Aorta (tissue), 5 donors: Measurements from ENCODE around the gene EIF2D. TPM values are rescaled to one million over a fixed set of nuclear protein-coding genes. Genes with fewer than 3 reads are reported as not detected.

ENCODE experiments used
- ATAC-seq: fragments of 200-7000 bp; cut with Tn5 transposase; one replicate; pipeline ENCODE4 v1.9.1; 2022; ENCODE audit warnings: moderate library complexity; ENCODE audit not compliant: low FRiP score
- DNase-seq, 2 donors: peaks; one replicate each; pipeline ENCODE4 v3.0.0-alpha.2; 2020
- H3K27ac ChIP-seq, 2 donors: one replicate each; pipeline ENCODE4 v1.5.1; 2013; ENCODE audit warnings: low read length in 2 of 2, mild to moderate bottlenecking in 2 of 2, moderate library complexity in 2 of 2, control low read depth in 1 of 2, inconsistent platforms in 1 of 2, low read depth in 1 of 2
- H3K27me3 ChIP-seq, 2 donors: one replicate each; pipeline ENCODE4 v1.6.1; 2013; ENCODE audit warnings: control low read depth in 1 of 2, low read length in 1 of 2, mild to moderate bottlenecking in 1 of 2, moderate library complexity in 1 of 2; ENCODE audit not compliant: insufficient read depth in 2 of 2, control insufficient read depth in 1 of 2
- H3K36me3 ChIP-seq, 2 donors: one replicate each; pipeline ENCODE4 v1.6.1; 2013; ENCODE audit warnings: control low read depth in 1 of 2, low read length in 1 of 2, mild to moderate bottlenecking in 1 of 2; ENCODE audit not compliant: insufficient read depth in 2 of 2, control insufficient read depth in 1 of 2
- H3K4me1 ChIP-seq, 2 donors: one replicate each; pipeline ENCODE4 v1.6.1; 2013; ENCODE audit warnings: low read length in 2 of 2, control low read depth in 1 of 2, mild to moderate bottlenecking in 1 of 2, moderate library complexity in 1 of 2; ENCODE audit not compliant: insufficient read depth in 2 of 2, control insufficient read depth in 1 of 2
- H3K4me3 ChIP-seq, 2 donors: one replicate each; pipeline ENCODE4 v1.5.1; 2013; ENCODE audit warnings: low read length in 2 of 2, control low read depth in 1 of 2, mild to moderate bottlenecking in 1 of 2
- H3K9me3 ChIP-seq: one replicate; pipeline ENCODE4 v1.6.1; 2013; ENCODE audit warnings: mild to moderate bottlenecking, low read length; ENCODE audit not compliant: control insufficient read depth
- WGBS, 2 donors: extraction: QIAGEN DNeasy Blood & Tissue Kit; methylation state at CpG; one replicate each; pipeline ENCODE4 v1.1.7; 2013; 5-methylcytosine and 5-hydroxymethylcytosine counted together
- intact Hi-C, 2 donors: fragments of 100-400 bp; cut with DNase I; formaldehyde crosslinking; loops; one replicate each; pipeline versions ENCODE4 v1.14.2 to v1.15.0; 2022
- polyA plus RNA-seq, 2 donors: library from polyadenylated mRNA; stranded (reverse); fragments of 200-250 nt; gene quantifications; one replicate each; pipeline ENCODE4 v1.2.3, GENCODE V29; 2013
- total RNA-seq, 2 donors: library from RNA; stranded (reverse); fragmentation: NEBNext Ultra II Directional; extraction: Animal tissue kit (Norgen Biotek cat#: 25700); gene quantifications; one replicate each; pipeline ENCODE4 v1.2.1, GENCODE V29; 2021
- donor health status: healthy with polysubstance abuse.
- donor health status: Bipolar disorder and iron deficiency.
- donor health status: DM: no; HTN: no; CAD: no.
- donor health status: DM: no; HTN: no; CAD: no.
- donor health status: DM: yes; HTN: yes; CAD: no.

EIF2D gene
- total and polyA plus RNA-seq, 4 donors, result 26.2 to 48.3 (median 38.1) TPM

DNA sequence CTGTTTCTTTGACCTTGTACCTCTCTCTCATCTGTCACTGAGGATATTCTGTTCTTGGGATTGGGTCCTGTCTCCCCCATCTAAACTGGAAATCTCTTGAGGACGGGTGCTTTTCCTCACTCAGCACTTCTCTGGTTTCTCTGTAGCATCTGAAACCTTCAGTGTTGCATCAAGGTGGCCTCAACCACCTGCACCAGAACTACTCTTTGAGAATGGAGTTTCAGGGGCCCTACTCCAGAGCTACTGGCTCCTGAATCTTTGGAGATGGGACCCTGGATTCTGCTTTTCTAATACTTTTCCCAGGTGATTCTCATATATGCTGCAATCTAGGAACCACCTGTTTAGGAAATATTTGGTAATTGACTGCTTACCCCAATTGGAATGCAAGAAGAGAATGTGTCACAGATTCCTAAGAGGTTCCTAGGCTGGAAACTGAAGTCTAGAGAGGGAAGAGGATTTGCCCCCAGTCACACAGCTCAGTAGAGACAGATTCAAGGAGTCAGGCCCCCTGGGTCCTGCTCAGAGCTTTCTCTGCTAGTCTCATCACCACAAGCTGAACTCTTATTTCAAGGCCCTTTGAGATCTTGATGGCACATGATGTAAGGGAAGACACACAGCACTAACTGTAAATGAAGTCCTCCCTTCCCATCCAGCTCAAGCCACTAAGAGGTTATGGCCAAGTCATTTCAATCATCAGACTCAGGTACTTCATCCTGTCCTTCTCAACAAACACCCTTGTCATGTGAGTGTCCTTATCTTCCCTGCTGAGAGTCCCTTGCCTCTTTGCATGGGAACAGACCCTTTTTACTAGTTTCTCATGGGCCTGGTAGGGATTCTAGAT lies 48.7 kb downstream of the EIF2D start:
- Histone ChIP-seq H3K27me3 (no peaks in the 10 kb centered on the region), H3K4me1 (no peaks in the 10 kb centered on the region), H3K27ac (no peak overlapping the region), H3K4me3 (no peak overlapping the region), H3K36me3 (no peaks in the 10 kb centered on the region), H3K9me3 (no peaks in the 10 kb centered on the region)
- intact Hi-C loops, result no loop called here
- DNase-seq, result no peak
- WGBS, 2 donors, result 76 to 88% methylated on average over 1 of the region's 1 CpG
- ATAC-seq, result no peak

GRCh38 chr1:206560007-206560716 lies 52.1 kb downstream of the EIF2D start:
- ATAC-seq (no peak), DNase-seq (no peak)
- Histone ChIP-seq H3K9me3 (no peaks in the 10 kb centered on the region), H3K4me3 (no peak overlapping the region), H3K4me1 (no peaks in the 10 kb centered on the region), H3K36me3 (no peaks in the 10 kb centered on the region), H3K27me3 (no peaks in the 10 kb centered on the region), H3K27ac (no peak overlapping the region)
- intact Hi-C loops, result no loop called here
- 79 to 87% methylated on average over 10 of the region's 10 CpGs for WGBS, 2 donors

DNA sequence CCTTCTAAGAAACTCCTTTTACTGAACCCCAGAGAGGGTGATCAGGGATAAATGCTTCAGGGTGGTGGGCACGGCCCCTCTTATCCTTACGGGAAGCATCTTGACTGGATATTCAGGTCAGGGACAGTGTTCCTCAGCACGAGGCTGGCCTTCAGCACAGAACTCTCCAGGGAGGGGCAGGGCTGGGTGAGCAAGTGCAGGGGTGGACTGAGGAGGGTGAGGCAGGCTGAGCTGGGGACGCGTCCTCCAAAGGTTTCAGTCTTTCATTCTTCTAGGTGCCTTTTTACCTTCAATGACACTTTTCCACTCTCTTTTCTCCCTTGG lies 52.6 kb downstream of the EIF2D start:
- H3K27ac ChIP-seq, result no peak overlapping the region
- no peaks in the 10 kb centered on the region for H3K36me3 ChIP-seq
- no peaks in the 10 kb centered on the region for H3K9me3 ChIP-seq
- ATAC-seq (no peak), DNase-seq (no peak)
- no peaks in the 10 kb centered on the region for H3K27me3 ChIP-seq
- no peak overlapping the region for H3K4me3 ChIP-seq
- intact Hi-C loops, result no loop called here
- no peaks in the 10 kb centered on the region for H3K4me1 ChIP-seq
- WGBS, 2 donors, result 93 to 95% methylated on average over 5 of the region's 5 CpGs

DNA sequence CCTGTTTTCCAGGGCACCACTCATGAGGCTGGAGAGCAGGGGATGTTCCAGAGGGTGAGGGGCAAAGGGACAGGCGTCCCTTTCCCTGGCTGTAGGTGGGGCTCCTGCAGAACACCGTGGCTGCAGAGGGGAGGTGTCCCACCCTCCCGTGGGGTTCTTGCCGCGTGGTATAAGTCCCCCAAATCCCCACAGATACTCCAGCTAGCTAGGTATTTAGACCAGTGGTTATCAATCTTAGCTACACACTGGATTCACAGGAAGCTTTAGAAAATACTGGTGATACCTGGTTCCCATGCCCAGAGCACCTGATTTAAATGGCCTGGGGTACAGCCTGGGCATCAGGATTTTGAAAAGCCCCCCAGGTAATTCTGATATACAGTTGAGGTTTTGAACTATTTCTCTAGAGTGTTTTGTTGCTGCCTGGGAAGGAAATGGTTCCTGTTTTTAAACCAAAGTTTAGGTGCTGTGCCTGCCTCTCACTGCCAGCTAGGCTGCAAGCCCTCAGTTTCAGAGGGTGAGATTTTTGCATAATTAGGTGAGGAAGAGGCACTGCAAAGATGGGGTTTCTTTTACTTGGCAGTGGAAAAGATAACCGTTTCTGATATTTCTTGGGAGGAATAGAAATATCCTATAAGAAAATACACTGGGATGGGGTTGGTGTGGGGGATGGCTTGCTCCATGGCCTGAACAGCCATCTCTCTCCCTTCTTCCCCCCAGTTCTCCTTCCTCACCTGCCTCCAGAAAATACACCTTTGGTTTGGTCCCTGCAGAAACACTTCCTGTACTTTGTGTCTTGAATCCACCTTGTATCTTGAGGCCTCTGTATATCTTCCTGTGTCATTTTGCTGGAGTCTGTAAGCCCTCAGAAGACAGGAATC lies 53.2 kb downstream of the EIF2D start:
- Histone ChIP-seq H3K4me1 (no peaks in the 10 kb centered on the region), H3K9me3 (no peaks in the 10 kb centered on the region), H3K36me3 (no peaks in the 10 kb centered on the region), H3K27me3 (no peaks in the 10 kb centered on the region), H3K27ac (no peak overlapping the region), H3K4me3 (no peak overlapping the region)
- intact Hi-C loops, result no loop called here
- WGBS, 2 donors, result 90 to 96% methylated on average over 6 of the region's 6 CpGs
- no peak for ATAC-seq
- no peak for DNase-seq

DNA sequence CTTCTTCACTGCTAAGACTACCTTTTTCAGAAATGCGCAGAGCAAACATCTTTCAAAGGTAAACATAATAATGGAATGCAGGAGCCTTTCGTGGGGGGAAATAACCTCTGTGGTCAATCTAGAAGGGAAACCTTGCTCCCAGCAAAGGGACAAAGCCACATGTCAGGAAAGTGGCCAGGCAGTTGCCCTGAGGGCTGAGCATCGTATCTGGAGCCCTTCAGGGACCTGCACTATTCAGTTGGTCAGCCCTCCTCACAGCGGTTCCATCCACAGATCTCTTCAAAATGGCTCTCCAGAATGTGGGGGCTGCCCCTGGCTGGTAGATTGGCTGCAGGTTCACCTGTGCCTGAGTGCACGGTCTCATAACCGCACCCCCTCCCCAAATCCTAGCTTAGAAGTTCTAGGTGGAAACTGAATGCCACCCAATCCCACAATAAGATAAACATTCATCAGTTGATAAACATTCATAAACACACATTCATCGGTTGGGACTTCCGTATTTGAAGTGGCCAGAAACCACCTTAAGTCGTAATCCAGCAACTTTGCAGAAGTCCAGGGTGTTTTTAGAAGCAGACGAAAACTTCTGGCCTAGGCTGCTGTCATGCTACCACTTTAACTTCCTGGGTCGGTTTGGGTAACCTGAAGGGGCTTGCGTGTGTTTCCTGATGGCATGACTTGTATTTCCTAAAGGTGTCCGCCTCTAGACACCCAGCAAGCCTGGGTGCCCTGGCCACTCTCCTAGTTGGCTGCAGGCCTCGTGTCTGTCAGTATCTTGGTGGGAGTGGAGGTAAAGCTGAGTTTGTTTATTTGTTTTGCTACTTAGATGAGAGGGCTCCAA lies 54.4 kb downstream of the EIF2D start:
- Histone ChIP-seq H3K27ac (no peak overlapping the region), H3K4me3 (peak overlapping the region in 1 of 2 donors; percentile 8), H3K27me3 (no peaks in the 10 kb centered on the region), H3K36me3 (no peaks in the 10 kb centered on the region), H3K4me1 (no peaks in the 10 kb centered on the region), H3K9me3 (no peaks in the 10 kb centered on the region)
- 77 to 80% methylated on average over 14 of the region's 14 CpGs for WGBS, 2 donors
- intact Hi-C loops, result no loop called here
- DNase-seq, result no peak
- ATAC-seq, result no peak

GRCh38 chr1:206556750-206557635 lies 55.3 kb downstream of the EIF2D start:
- WGBS, 2 donors, result 1 to 2% methylated on average over 46 to 67 of the region's 67 CpGs
- Histone ChIP-seq H3K27me3 (no peaks in the 10 kb centered on the region), H3K4me1 (no peaks in the 10 kb centered on the region), H3K27ac (no peak overlapping the region), H3K9me3 (no peaks in the 10 kb centered on the region), H3K36me3 (no peaks in the 10 kb centered on the region), H3K4me3 (peak overlapping the region; percentile 8 to 15)
- intact Hi-C loops, result no loop called here
- ATAC-seq (peak; percentile 83), DNase-seq (peak; percentile 93)

DNA sequence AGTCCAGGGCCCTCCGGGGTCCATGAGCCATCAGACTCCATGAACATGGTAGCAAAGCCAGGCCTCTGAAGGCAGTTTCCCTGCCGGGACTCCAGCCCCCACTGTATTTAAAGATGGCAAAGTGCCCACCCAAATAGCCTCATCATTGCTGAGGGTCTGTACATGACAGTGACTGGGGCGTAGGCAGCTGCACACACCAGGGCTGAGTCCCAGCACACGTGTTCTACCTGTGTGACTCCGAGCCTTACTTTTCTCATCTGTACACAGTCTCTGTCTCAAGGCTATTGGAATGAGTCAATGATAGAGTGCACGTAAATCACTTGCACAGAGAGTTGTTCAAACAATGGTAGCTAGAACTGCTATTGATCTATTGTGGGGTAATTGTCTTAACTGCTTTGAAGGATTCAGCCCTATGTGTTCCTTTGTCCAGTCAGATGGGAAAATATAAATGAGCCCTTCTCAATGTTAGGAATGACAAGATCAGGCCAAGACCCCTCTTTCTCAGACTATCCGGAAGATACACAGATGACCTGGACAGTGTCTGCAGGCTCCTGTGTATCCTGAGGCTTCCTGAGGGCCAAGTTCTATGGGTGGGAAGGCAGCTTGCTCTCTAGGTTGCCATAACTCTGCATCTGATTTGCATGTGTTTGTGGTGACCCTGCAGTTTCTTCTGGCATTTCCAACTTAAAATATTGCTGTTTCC lies 56.1 kb downstream of the EIF2D start:
- Histone ChIP-seq H3K27ac (no peak overlapping the region), H3K4me1 (no peaks in the 10 kb centered on the region), H3K36me3 (no peaks in the 10 kb centered on the region), H3K27me3 (no peaks in the 10 kb centered on the region), H3K4me3 (no peak overlapping the region), H3K9me3 (no peaks in the 10 kb centered on the region)
- ATAC-seq (no peak), DNase-seq (no peak)
- intact Hi-C loops, result no loop called here
- 83 to 89% methylated on average over 7 of the region's 7 CpGs for WGBS, 2 donors
